ENCODE measurements around the gene DSE.

DNA sequence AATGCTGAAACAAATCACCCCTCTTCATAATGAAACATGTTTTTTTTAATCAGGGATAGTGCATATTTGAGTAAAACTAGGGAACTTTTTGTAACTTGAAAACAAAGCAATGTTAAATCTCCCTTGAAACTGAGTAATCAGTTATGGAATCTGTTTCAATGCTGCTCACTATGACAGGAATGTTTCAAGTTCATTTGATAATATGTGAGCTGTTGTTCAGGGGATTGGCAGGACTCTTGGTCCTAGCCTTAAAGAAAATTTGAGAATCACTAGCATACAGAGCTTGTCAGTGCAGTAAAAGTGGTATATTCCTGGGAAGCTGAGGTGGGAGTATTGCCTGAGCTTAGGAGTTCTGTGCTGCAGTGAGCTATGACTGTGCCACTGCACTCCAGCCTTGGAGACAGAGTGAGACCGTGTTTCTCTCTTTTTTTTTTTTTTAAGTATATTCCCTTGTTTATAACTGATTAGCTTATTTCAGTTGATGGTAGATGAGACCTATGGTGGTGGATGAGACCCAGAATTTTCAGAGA is 68.8 kb downstream of the DSE start:
- TF ChIP-seq, protein P1, sequence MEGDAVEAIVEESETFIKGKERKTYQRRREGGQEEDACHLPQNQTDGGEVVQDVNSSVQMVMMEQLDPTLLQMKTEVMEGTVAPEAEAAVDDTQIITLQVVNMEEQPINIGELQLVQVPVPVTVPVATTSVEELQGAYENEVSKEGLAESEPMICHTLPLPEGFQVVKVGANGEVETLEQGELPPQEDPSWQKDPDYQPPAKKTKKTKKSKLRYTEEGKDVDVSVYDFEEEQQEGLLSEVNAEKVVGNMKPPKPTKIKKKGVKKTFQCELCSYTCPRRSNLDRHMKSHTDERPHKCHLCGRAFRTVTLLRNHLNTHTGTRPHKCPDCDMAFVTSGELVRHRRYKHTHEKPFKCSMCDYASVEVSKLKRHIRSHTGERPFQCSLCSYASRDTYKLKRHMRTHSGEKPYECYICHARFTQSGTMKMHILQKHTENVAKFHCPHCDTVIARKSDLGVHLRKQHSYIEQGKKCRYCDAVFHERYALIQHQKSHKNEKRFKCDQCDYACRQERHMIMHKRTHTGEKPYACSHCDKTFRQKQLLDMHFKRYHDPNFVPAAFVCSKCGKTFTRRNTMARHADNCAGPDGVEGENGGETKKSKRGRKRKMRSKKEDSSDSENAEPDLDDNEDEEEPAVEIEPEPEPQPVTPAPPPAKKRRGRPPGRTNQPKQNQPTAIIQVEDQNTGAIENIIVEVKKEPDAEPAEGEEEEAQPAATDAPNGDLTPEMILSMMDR (IDR thresholded peaks at IDR 0.05): no peak
- TF ChIP-seq POLR2A (IDR thresholded peaks at IDR 0.05): no peak
